ENCODE results near the gene RAP1GDS1. TPM values are rescaled to one million over a fixed set of nuclear protein-coding genes. Genes with fewer than 3 reads are reported as not detected.
"Not testable (repeated sequence)": the region's sequence is repeated elsewhere in the genome, so short reads cannot be mapped to it uniquely, and the experiment has no call there.

Gene RAP1GDS1
- total RNA-seq, 2 donors from 2014 or later = 16.7 to 34.6 TPM

DNA sequence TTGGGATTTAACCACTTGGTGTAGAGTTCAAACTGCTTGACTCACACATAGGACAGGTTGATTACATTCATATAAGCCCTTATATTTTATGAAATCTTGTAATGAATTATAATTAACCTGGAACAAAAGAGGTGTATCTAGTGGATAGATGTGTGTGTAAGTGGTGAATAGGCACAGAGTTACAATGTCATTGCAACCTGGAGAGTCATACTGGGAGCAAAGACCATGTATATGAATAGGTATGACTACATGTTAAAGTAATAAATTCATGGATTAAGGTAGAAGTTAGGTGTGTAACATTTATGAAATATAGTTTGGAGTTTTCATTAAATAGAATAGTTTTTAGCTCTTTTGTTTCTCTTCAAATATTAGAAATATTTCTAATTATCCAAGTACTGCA lies 26.1 kb downstream of the RAP1GDS1 start:
- Histone ChIP-seq H3K27ac (no peak overlapping the region), H3K4me3 (no peak overlapping the region), H3K9me3 (no peaks in the 10 kb centered on the region), H3K27me3 (replicated peaks; ENCODE audit: insufficient read depth) (no peaks in the 10 kb centered on the region), H3K4me1 (ENCODE audit: control insufficient read depth in 1 of 2, low read depth in 2 of 2) (peaks cover 5 to 12% of the 10 kb centered on the region in 2 donors), H3K36me3 (no peaks in the 10 kb centered on the region)
- DNase-seq (ENCODE audit: low spot score) (no peak), ATAC-seq (ENCODE audit: insufficient number of reproducible peaks, low FRiP score, low read depth) (no peak)
- TF ChIP-seq, protein P1, sequence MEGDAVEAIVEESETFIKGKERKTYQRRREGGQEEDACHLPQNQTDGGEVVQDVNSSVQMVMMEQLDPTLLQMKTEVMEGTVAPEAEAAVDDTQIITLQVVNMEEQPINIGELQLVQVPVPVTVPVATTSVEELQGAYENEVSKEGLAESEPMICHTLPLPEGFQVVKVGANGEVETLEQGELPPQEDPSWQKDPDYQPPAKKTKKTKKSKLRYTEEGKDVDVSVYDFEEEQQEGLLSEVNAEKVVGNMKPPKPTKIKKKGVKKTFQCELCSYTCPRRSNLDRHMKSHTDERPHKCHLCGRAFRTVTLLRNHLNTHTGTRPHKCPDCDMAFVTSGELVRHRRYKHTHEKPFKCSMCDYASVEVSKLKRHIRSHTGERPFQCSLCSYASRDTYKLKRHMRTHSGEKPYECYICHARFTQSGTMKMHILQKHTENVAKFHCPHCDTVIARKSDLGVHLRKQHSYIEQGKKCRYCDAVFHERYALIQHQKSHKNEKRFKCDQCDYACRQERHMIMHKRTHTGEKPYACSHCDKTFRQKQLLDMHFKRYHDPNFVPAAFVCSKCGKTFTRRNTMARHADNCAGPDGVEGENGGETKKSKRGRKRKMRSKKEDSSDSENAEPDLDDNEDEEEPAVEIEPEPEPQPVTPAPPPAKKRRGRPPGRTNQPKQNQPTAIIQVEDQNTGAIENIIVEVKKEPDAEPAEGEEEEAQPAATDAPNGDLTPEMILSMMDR (IDR thresholded peaks at IDR 0.05) = no peak

DNA sequence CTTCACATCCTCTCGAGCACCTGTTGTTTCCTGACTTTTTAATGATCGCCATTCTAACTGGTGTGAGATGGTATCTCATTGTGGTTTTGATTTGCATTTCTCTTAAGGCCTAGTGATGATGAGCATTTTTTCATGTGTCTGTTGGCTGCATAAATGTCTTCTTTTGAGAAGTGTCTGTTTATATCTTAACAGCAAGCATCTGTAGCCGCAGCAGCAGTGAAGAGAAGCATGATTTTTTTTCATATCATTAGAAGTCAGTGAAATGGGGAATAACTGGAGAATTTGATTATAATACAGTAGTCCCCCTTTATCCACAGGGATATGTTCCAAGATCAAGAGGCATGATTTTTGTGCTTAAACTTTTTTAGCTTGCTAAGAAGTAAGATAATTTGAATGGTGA lies 27.5 kb downstream of the RAP1GDS1 start:
- peaks cover 5 to 23% of the 10 kb centered on the region in 2 donors for H3K4me1 ChIP-seq (ENCODE audit: control insufficient read depth in 1 of 2, low read depth in 2 of 2)
- H3K27ac ChIP-seq; DNase-seq (ENCODE audit: low spot score); H3K4me3 ChIP-seq; ATAC-seq (ENCODE audit: insufficient number of reproducible peaks, low FRiP score, low read depth); H3K36me3 ChIP-seq; H3K9me3 ChIP-seq; H3K27me3 ChIP-seq (replicated peaks; ENCODE audit: insufficient read depth): not testable (repeated sequence)

DNA sequence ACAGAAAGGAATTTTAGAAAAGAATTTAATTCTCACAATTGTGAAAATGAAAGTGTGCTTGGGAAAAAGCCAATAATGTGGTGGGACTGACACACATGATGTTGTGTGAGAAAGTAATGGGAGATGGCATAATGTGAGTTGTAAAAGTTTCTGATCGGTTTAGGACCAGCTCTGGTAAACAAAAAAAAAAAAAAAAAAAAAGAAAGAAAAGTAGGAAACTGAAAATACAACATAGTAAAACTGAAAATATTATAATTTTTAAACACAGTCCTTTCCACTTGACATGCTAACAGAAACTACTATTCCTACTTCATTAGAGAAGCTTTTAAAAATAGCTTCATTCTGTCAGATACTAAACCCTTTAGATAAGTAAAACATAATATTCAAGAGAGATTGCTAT lies 28.2 kb downstream of the RAP1GDS1 start:
- Histone ChIP-seq H3K4me1 (ENCODE audit: control insufficient read depth in 1 of 2, low read depth in 2 of 2) (peaks cover 5 to 23% of the 10 kb centered on the region in 2 donors), H3K27ac (no peak overlapping the region), H3K27me3 (replicated peaks; ENCODE audit: insufficient read depth) (no peaks in the 10 kb centered on the region), H3K36me3 (no peaks in the 10 kb centered on the region), H3K4me3 (no peak overlapping the region), H3K9me3 (no peaks in the 10 kb centered on the region)
- no peak for DNase-seq (ENCODE audit: low spot score)
- TF ChIP-seq, protein P1 (IDR thresholded peaks at IDR 0.05) = no peak
- ATAC-seq (ENCODE audit: insufficient number of reproducible peaks, low FRiP score, low read depth) = no peak

DNA sequence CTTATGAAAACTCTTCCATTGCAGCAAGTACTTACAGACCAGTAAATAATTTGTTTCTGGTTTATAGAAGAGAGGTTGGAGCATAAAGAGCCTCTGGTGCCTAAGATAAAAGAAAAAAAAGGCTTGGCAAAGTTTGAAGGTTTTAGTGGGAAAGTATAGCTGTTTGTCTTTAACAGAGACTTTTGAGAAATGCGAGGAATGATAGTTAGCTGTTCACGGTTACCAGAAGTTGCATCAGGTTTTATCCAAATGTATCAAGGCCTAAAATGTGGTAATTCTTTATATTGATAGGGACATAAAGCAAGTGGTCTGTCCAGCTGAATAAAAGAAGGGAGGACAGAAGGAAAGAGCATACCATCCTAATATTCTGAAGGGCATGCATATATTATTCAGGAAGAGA lies 29.3 kb downstream of the RAP1GDS1 start:
- H3K27ac ChIP-seq = no peak overlapping the region

DNA sequence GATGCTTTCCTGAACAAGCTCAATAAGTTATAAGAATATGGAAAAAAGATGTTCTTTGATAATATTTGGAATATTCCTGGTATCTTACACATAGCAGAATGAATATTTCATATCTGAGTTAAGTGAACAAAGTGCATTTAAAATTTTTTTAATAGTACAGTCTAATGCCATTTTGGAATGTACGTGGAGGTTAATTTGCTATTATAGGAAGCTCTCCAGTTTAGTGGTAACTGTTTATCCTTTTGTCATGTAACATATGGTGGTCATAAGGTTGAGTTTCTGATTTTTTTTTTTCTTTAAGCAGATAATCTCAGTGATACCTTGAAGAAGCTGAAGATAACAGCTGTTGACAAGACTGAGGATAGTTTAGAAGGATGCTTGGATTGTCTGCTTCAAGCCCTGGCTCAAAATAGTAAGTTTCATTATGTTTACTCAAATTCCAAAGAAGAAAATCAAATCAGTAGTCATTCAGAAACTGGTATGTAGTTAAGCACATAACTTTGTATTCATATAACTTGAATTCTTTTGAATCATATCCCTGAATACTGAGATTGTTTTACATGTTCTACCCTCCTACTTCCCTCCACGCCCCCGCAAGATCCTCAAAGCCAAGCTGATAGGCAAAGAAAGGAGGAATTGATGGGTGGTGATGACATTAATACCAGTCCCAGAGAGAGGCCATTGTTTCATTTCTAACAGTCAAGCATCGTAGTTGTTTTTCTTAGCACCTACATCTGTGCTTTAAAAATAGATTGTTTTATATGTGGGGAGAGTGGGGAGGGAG lies 32.1 kb downstream of the RAP1GDS1 start:
- H3K27me3 ChIP-seq (replicated peaks; ENCODE audit: insufficient read depth) = no peaks in the 10 kb centered on the region
- H3K9me3 ChIP-seq = no peaks in the 10 kb centered on the region
- peaks cover 5 to 31% of the 10 kb centered on the region in 2 donors for H3K4me1 ChIP-seq (ENCODE audit: control insufficient read depth in 1 of 2, low read depth in 2 of 2)
- H3K36me3 ChIP-seq = no peaks in the 10 kb centered on the region
- TF ChIP-seq, protein P1 (IDR thresholded peaks at IDR 0.05) = no peak
- H3K27ac ChIP-seq = no peak overlapping the region
- no peak overlapping the region for H3K4me3 ChIP-seq
- no peak for DNase-seq (ENCODE audit: low spot score)
- no peak for ATAC-seq (ENCODE audit: insufficient number of reproducible peaks, low FRiP score, low read depth)

More for the DNA sequence above, 29.3 kb downstream of the RAP1GDS1 start:
- H3K4me3 ChIP-seq = no peak overlapping the region
- peaks cover 5 to 31% of the 10 kb centered on the region in 2 donors for H3K4me1 ChIP-seq (ENCODE audit: control insufficient read depth in 1 of 2, low read depth in 2 of 2)
- H3K27me3 ChIP-seq (replicated peaks; ENCODE audit: insufficient read depth) = no peaks in the 10 kb centered on the region
- ATAC-seq (ENCODE audit: insufficient number of reproducible peaks, low FRiP score, low read depth) (no peak), DNase-seq (ENCODE audit: low spot score) (no peak)
- TF ChIP-seq, protein P1 (IDR thresholded peaks at IDR 0.05) = no peak
- H3K36me3 ChIP-seq = no peaks in the 10 kb centered on the region
- no peaks in the 10 kb centered on the region for H3K9me3 ChIP-seq

All from thoracic aorta (tissue), 2 donors.